ENCODE results near the gene HHATL. TPM values are rescaled to one million over a fixed set of nuclear protein-coding genes. Genes with fewer than 3 reads are reported as not detected.

Gene HHATL
- total and polyA plus RNA-seq, 7 donors, result 37.0 to 276 (median 166) TPM

- Histone ChIP-seq H3K36me3 (ENCODE audit: insufficient read depth in 1 of 2, low read depth in 1 of 2) (no peaks in the 10 kb centered on the region), H3K4me1 (peaks cover 19% of the 10 kb centered on the region), H3K9me3 (no peaks in the 10 kb centered on the region), H3K4me3 (no peak overlapping the region), H3K27ac (no peak overlapping the region), H3K27me3 (ENCODE audit: insufficient read depth in 3 of 3, low read length in 2 of 3) (no peaks in the 10 kb centered on the region)
- ATAC-seq (no peak), DNase-seq (no peak)
- WGBS, 3 donors, result 64 to 73% (median 70%) methylated on average over 6 of the region's 6 CpGs
- intact Hi-C loops (cut with DNase I), result no loop called here
- TF ChIP-seq CTCF (IDR thresholded peaks at IDR 0.05), result no peak
Observed at GRCh38 chr3:42719002-42719401, 16.4 kb upstream of the HHATL start.

GRCh38 chr3:42718338-42718737 lies 15.7 kb upstream of the HHATL start:
- no peak for DNase-seq
- no peaks in the 10 kb centered on the region for H3K27me3 ChIP-seq (ENCODE audit: insufficient read depth in 3 of 3, low read length in 2 of 3)
- TF ChIP-seq CTCF (IDR thresholded peaks at IDR 0.05), result no peak
- 81 to 86% (median 83%) methylated on average over 5 of the region's 5 CpGs for WGBS, 3 donors
- no peaks in the 10 kb centered on the region for H3K36me3 ChIP-seq (ENCODE audit: insufficient read depth in 1 of 2, low read depth in 1 of 2)
- H3K27ac ChIP-seq, result no peak overlapping the region
- H3K9me3 ChIP-seq, result no peaks in the 10 kb centered on the region
- intact Hi-C loops (cut with DNase I), result no loop called here
- H3K4me3 ChIP-seq, result no peak overlapping the region
- no peak for ATAC-seq
- peaks cover 19% of the 10 kb centered on the region for H3K4me1 ChIP-seq

- Histone ChIP-seq H3K27ac (no peak overlapping the region), H3K27me3 (ENCODE audit: insufficient read depth in 3 of 3, low read length in 2 of 3) (no peaks in the 10 kb centered on the region), H3K4me3 (no peak overlapping the region), H3K4me1 (peaks cover 17% of the 10 kb centered on the region), H3K9me3 (no peaks in the 10 kb centered on the region), H3K36me3 (ENCODE audit: insufficient read depth in 1 of 2, low read depth in 1 of 2) (no peaks in the 10 kb centered on the region)
- ATAC-seq, result no peak
- no peak for TF ChIP-seq CTCF (IDR thresholded peaks at IDR 0.05)
- intact Hi-C loops (cut with DNase I), result no loop called here
- no peak for DNase-seq
- WGBS, 3 donors, result 89 to 92% (median 92%) methylated on average over 6 of the region's 6 CpGs
Observed at GRCh38 chr3:42717306-42717705, 14.7 kb upstream of the HHATL start.

GRCh38 chr3:42714171-42714852 lies 11.7 kb upstream of the HHATL start:
- Histone ChIP-seq H3K27ac (no peak overlapping the region), H3K4me3 (no peak overlapping the region), H3K4me1 (no peaks in the 10 kb centered on the region), H3K27me3 (ENCODE audit: insufficient read depth in 3 of 3, low read length in 2 of 3) (no peaks in the 10 kb centered on the region), H3K9me3 (no peaks in the 10 kb centered on the region), H3K36me3 (ENCODE audit: insufficient read depth in 1 of 2, low read depth in 1 of 2) (no peaks in the 10 kb centered on the region)
- DNase-seq (no peak), ATAC-seq (no peak)
- no peak for TF ChIP-seq CTCF (IDR thresholded peaks at IDR 0.05)
- intact Hi-C loops (cut with DNase I), result no loop called here
- 76 to 84% (median 80%) methylated on average over 4 of the region's 4 CpGs for WGBS, 3 donors

- Histone ChIP-seq H3K4me3 (no peak overlapping the region), H3K27ac (no peak overlapping the region), H3K36me3 (ENCODE audit: insufficient read depth in 1 of 2, low read depth in 1 of 2) (no peaks in the 10 kb centered on the region), H3K4me1 (no peaks in the 10 kb centered on the region), H3K9me3 (no peaks in the 10 kb centered on the region), H3K27me3 (ENCODE audit: insufficient read depth in 3 of 3, low read length in 2 of 3) (no peaks in the 10 kb centered on the region)
- TF ChIP-seq CTCF (IDR thresholded peaks at IDR 0.05), result no peak
- ATAC-seq (no peak), DNase-seq (no peak)
- intact Hi-C loops (cut with DNase I), result no loop called here
- 93 to 98% (median 94%) methylated on average over 2 of the region's 2 CpGs for WGBS, 3 donors
Observed at GRCh38 chr3:42713747-42714146, 11.1 kb upstream of the HHATL start.

Measured in psoas muscle (tissue), 8 donors.